ENCODE data around the gene EED.

DNA sequence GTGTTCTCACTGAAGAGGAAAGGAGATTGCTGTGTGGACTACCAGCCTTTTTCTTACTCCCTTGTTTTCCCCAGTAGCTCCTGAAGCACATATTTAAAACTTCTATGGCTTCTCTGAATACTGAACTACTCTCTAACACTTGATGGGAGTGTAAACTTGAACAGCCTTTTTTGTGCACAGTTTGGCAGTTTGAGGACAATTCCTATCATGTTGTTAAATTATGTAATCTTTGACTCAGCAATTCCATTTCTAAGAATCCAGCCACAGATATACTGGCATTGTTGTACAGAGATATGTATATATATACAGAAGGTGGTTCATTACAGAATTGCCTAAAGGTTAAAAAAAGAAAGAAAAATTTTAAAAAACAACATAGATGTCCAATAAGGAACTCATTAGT is 47.1 kb upstream of the EED start:
- TF ChIP-seq, protein P1, sequence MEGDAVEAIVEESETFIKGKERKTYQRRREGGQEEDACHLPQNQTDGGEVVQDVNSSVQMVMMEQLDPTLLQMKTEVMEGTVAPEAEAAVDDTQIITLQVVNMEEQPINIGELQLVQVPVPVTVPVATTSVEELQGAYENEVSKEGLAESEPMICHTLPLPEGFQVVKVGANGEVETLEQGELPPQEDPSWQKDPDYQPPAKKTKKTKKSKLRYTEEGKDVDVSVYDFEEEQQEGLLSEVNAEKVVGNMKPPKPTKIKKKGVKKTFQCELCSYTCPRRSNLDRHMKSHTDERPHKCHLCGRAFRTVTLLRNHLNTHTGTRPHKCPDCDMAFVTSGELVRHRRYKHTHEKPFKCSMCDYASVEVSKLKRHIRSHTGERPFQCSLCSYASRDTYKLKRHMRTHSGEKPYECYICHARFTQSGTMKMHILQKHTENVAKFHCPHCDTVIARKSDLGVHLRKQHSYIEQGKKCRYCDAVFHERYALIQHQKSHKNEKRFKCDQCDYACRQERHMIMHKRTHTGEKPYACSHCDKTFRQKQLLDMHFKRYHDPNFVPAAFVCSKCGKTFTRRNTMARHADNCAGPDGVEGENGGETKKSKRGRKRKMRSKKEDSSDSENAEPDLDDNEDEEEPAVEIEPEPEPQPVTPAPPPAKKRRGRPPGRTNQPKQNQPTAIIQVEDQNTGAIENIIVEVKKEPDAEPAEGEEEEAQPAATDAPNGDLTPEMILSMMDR (conservative IDR thresholded peaks at IDR 0.05), result no peak
- TF ChIP-seq ZFX (IDR thresholded peaks at IDR 0.05), result no peak

Data from C4-2B (cell line).